Measurements from ENCODE around the gene CCDC40. TPM values are rescaled to one million over a fixed set of nuclear protein-coding genes. Genes with fewer than 3 reads are reported as not detected.

The CCDC40 gene
- total RNA-seq, 2 experiments from 2014 or later: not detected

DNA sequence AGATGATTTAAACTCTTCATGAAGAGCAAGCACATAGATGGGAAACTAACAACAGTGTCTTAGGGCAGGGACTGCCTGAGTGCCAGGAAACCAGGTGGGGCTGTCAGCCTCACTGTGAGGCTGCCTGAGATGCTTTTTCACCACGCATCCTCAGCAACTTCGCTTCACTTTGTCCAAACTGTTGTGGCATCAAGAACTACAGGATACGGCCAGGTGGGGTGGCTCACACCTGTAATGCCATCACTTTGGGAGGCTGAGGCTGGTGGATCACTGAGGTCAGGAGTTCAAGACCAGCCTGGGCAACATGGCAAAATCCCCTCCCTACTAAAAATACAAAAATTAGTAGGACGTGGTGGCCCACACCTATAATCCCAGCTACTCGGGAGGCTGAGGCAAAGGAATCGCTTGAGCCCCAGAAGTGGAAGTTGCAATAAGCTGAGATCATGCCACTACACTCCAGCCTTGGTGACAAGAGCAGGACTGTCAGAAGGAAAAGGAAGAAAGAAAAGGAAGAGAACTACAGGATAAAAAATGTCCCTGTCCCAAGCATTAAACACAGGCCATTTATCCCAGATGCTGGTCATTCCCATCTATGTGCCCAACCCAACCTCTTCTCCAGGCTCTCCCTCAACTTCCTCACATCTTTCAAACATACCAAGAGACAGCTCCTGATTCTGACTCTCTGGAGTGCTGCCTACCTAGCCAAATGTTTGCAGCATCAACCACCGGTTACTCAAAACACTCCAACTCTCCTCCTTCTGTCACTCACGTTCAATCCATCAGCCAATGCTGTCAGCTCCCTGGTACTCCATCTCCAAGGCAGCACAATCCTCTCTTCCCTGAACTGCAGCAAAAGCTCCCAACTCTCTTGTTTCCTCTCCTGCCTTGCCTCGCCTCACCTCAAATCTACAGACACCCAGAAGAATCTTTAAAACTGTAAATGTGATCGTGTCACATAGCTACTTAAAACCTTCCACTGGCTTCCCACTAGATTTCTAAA, 108.9 kb downstream of the CCDC40 start:
- peaks cover 35% of the 10 kb centered on the region for H4K20me1 ChIP-seq (ENCODE audit: insufficient read depth, low read length)
- no TSS peak for BruUV-seq (replicated peaks)
- peak overlapping the region; percentile 100 for H3K4me2 ChIP-seq (ENCODE audit: low read length)
- H3K4me1 ChIP-seq (ENCODE audit: insufficient read depth, low read length, poor library complexity, severe bottlenecking): peaks cover 26% of the 10 kb centered on the region
- POLR2A ChIA-PET: interaction anchor here (0.6 to 1.6 kb wide), 6 partner anchors 9 to 116 kb away, joined by 3 to 11 read pairs (median 4); partner anchors contain the start of genes GAA and SLC26A11
- peaks cover 65% of the 10 kb centered on the region for H3K79me2 ChIP-seq (ENCODE audit: insufficient read depth, low read depth, low read length)
- H3K36me3 ChIP-seq (ENCODE audit: insufficient read depth, low read length): peaks cover 63% of the 10 kb centered on the region
- H3K9me3 ChIP-seq (ENCODE audit: low read length): no peaks in the 10 kb centered on the region
- no peak overlapping the region for H2AFZ ChIP-seq (ENCODE audit: low read length)
- CTCF ChIA-PET (ENCODE audit: unreplicated experiment): interaction anchor here (0.6 to 0.8 kb wide), 4 partner anchors 44 to 1504 kb away, joined by 3 to 24 read pairs (median 6); partner anchors contain the start of gene GAA
- no peaks in the 10 kb centered on the region for H3K9me2 ChIP-seq (ENCODE audit: insufficient read depth, low read length)
- TF ChIP-seq, protein P1, sequence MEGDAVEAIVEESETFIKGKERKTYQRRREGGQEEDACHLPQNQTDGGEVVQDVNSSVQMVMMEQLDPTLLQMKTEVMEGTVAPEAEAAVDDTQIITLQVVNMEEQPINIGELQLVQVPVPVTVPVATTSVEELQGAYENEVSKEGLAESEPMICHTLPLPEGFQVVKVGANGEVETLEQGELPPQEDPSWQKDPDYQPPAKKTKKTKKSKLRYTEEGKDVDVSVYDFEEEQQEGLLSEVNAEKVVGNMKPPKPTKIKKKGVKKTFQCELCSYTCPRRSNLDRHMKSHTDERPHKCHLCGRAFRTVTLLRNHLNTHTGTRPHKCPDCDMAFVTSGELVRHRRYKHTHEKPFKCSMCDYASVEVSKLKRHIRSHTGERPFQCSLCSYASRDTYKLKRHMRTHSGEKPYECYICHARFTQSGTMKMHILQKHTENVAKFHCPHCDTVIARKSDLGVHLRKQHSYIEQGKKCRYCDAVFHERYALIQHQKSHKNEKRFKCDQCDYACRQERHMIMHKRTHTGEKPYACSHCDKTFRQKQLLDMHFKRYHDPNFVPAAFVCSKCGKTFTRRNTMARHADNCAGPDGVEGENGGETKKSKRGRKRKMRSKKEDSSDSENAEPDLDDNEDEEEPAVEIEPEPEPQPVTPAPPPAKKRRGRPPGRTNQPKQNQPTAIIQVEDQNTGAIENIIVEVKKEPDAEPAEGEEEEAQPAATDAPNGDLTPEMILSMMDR (conservative IDR thresholded peaks at IDR 0.05; ENCODE audit: low read length): no peak
- no peak for TF ChIP-seq EZH2phosphoT487 (IDR thresholded peaks at IDR 0.05; ENCODE audit: borderline replicate concordance, low read depth, low read length)
- peak overlapping the region; percentile 93 for H3K4me3 ChIP-seq (ENCODE audit: low read depth, low read length, poor library complexity, severe bottlenecking)
- peak overlapping the region; percentile 67 for H3K27ac ChIP-seq (ENCODE audit: low read depth, low read length, poor library complexity, severe bottlenecking)
- peak; percentile 62 for DNase-seq (ENCODE audit: low spot score)
- intact Hi-C loops (cut with micrococcal nuclease; ENCODE audit: unreplicated experiment): loop anchor here (2.0 to 5.0 kb wide), 2 partner anchors 43 to 117 kb away; partner anchors contain the start of gene GAA

DNA sequence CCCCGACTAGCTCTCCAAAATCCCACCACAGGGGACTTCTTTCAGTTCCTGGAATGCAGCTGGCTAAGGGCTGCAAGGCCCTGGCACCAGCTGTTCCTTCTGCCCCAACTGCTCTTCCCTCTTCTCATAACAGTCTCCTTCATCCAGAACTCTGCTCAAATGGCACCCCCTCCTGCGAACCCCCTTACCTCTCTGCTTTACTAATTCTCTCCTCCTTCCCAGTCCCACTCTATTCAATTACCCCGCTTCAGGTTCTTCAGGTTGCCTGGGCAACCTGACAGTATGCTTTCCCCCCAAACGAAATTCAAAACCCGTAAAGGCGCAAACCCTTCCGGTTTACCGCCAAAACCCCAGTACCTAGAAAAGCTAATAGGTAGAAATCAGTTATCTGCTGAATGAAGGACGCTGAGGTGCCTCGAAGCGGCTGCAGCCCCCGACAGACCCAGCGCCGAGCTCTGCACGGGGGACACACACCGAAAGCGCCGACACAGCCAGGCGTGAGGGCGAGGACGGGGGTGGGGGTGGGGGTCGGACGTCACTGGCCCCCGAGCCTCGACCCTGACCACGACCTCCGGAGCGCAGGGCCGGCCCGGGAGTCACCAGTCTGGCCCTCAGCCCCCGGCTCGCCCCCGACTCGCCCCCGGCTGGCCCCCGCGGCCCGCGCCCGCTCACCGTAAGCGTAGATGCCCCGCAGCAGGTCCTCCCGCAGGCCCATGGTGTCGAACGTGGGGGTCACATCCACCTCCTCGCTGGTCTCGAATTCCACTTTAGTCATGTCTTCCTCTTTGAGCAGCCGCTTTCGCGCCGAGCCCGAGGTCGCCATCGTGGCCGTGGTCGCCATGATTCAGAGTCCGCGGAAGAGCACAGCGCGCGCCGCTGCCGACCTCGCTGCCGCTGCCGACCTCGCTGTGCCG, 109.9 kb downstream of the CCDC40 start:
- intact Hi-C loops (cut with micrococcal nuclease; ENCODE audit: unreplicated experiment): loop anchor here (2.0 to 5.0 kb wide), 2 partner anchors 44 to 116 kb away; partner anchors contain the start of gene GAA
- BruUV-seq (replicated peaks): no TSS peak
- POLR2A ChIA-PET: interaction anchor here (0.6 to 1.6 kb wide), 6 partner anchors 8 to 115 kb away, joined by 3 to 11 read pairs (median 4); partner anchors contain the start of genes GAA and SLC26A11
- peaks cover 53% of the 10 kb centered on the region for H3K36me3 ChIP-seq (ENCODE audit: insufficient read depth, low read length)
- CTCF ChIA-PET (ENCODE audit: unreplicated experiment): interaction anchor here (0.6 to 0.8 kb wide), 4 partner anchors 45 to 1505 kb away, joined by 3 to 24 read pairs (median 6); partner anchors contain the start of gene GAA
- no peaks in the 10 kb centered on the region for H3K9me2 ChIP-seq (ENCODE audit: insufficient read depth, low read length)
- H3K79me2 ChIP-seq (ENCODE audit: insufficient read depth, low read depth, low read length): peaks cover 65% of the 10 kb centered on the region
- H3K27ac ChIP-seq (ENCODE audit: low read depth, low read length, poor library complexity, severe bottlenecking): peak overlapping the region; percentile 67
- peak; percentile 71 for DNase-seq (ENCODE audit: low spot score)
- H3K9me3 ChIP-seq (ENCODE audit: low read length): no peaks in the 10 kb centered on the region
- H4K20me1 ChIP-seq (ENCODE audit: insufficient read depth, low read length): peaks cover 35% of the 10 kb centered on the region
- no peak overlapping the region; the same call in 1 of the 2 replicates for H2AFZ ChIP-seq (ENCODE audit: low read length)
- TF ChIP-seq, protein P1 (conservative IDR thresholded peaks at IDR 0.05; ENCODE audit: low read length): peak; percentile 20; the same call in 1 of the 2 replicates
- TF ChIP-seq EZH2phosphoT487 (IDR thresholded peaks at IDR 0.05; ENCODE audit: borderline replicate concordance, low read depth, low read length): no peak
- H3K4me3 ChIP-seq (ENCODE audit: low read depth, low read length, poor library complexity, severe bottlenecking): peak overlapping the region; percentile 93
- peaks cover 29% of the 10 kb centered on the region for H3K4me1 ChIP-seq (ENCODE audit: insufficient read depth, low read length, poor library complexity, severe bottlenecking)
- H3K4me2 ChIP-seq (ENCODE audit: low read length): peak overlapping the region; percentile 100
